A673 (cell line): ENCODE measurements around the gene C10orf62. TPM values are rescaled to one million over a fixed set of nuclear protein-coding genes. Genes with fewer than 3 reads are reported as not detected.

Source experiments
- BruUV-seq: library from RNA; stranded (reverse); fragments of 400-500 nt; replicated peaks from 2 replicates; lab custom pipeline; 2021; lab: Mats Ljungman, UMichigan
- CTCF ChIA-PET: fragments of 300-600 bp; sonication (Branson Sonifier 250); formaldehyde crosslinking; loops from one replicate; lab custom pipeline; 2022; ENCODE audit warnings: antibody characterized with exemption; lab: Charles Lee
- POLR2A ChIA-PET: fragments of 300-600 bp; sonication (Branson Sonifier 250); formaldehyde crosslinking; loops from one replicate; lab custom pipeline; 2022; ENCODE audit warnings: antibody characterized with exemption; ENCODE audit not compliant: low non-redundant PET; lab: Charles Lee
- DNase-seq: peaks from one replicate; pipeline ENCODE4 v3.0.0-alpha.2; 2015; ENCODE audit warnings: low spot score
- H3K27ac ChIP-seq: fragments of 200-600 bp; sonication (generic); 2 replicates; pipeline ENCODE4 v1.5.1; 2016; ENCODE audit warnings: mixed run types, low read depth, mild to moderate bottlenecking, mixed read lengths, antibody characterized with exemption, low read length; ENCODE audit not compliant: poor library complexity, severe bottlenecking
- H3K27me3 ChIP-seq: fragments of 200-600 bp; sonication (generic); replicated peaks from 2 replicates; pipeline ENCODE4 v1.6.1; 2017; ENCODE audit warnings: mixed run types, low read depth, mild to moderate bottlenecking, mixed read lengths, antibody characterized with exemption, low read length; ENCODE audit not compliant: insufficient read depth, poor library complexity
- H3K36me3 ChIP-seq: fragments of 200-600 bp; sonication (generic); 2 replicates; pipeline ENCODE4 v1.6.1; 2016; ENCODE audit warnings: mixed run types, mild to moderate bottlenecking, mixed read lengths, antibody characterized with exemption, low read length; ENCODE audit not compliant: insufficient read depth, poor library complexity, severe bottlenecking
- H3K4me1 ChIP-seq: fragments of 200-600 bp; sonication (generic); 2 replicates; pipeline ENCODE4 v1.6.1; 2017; ENCODE audit warnings: mixed run types, mild to moderate bottlenecking, mixed read lengths, antibody characterized with exemption, low read length; ENCODE audit not compliant: insufficient read depth, poor library complexity, severe bottlenecking
- H3K4me3 ChIP-seq: fragments of 200-600 bp; sonication (generic); 2 replicates; pipeline ENCODE4 v1.5.1; 2016; ENCODE audit warnings: low read depth, mixed run types, mild to moderate bottlenecking, mixed read lengths, low read length; ENCODE audit not compliant: poor library complexity, severe bottlenecking
- H3K9me3 ChIP-seq: fragments of 200-600 bp; sonication (generic); 2 replicates; pipeline ENCODE4 v1.6.1; 2016; ENCODE audit warnings: mixed run types, low read depth, mild to moderate bottlenecking, mixed read lengths, antibody characterized with exemption, low read length; ENCODE audit not compliant: poor library complexity, severe bottlenecking
- CTCF ChIP-seq: fragments of 300-800, 200-600 bp; sonication (generic); conservative IDR thresholded peaks from 2 replicates; pipeline ENCODE4 v1.5.1; 2017; ENCODE audit warnings: low read depth, mild to moderate bottlenecking, antibody characterized with exemption, low read length, moderate library complexity, mixed read lengths
- EZH2 ChIP-seq: fragments of 200-600 bp; sonication (generic); IDR thresholded peaks from 2 replicates; pipeline ENCODE4 v1.6.1; 2017; ENCODE audit warnings: borderline replicate concordance, low read depth, mild to moderate bottlenecking, mixed read lengths, antibody characterized with exemption, low read length; ENCODE audit not compliant: poor library complexity, severe bottlenecking
- intact Hi-C: fragments of 100-400 bp; cut with micrococcal nuclease; formaldehyde crosslinking; loops from one replicate; pipeline ENCODE4 v1.10.0; 2022; ENCODE audit not compliant: unreplicated experiment
- total RNA-seq: library from RNA; stranded (reverse); gene quantifications from 2 replicates; pipeline ENCODE4 v1.2.3, GENCODE V29; 2021

C10orf62 gene
- total RNA-seq, 1 experiment from 2014 or later = not detected

GRCh38 chr10:97567891-97568290 lies 21.6 kb upstream of the C10orf62 start:
- ChIA-PET CTCF (no interaction called here), POLR2A (no interaction called here)
- H3K9me3 ChIP-seq = no peaks in the 10 kb centered on the region
- intact Hi-C loops = no loop called here
- BruUV-seq = no TSS peak
- no peak for DNase-seq
- H3K36me3 ChIP-seq = no peaks in the 10 kb centered on the region
- no peak overlapping the region for H3K27ac ChIP-seq
- H3K4me3 ChIP-seq = no peak overlapping the region
- TF ChIP-seq EZH2 (no peak), CTCF (no peak)
- H3K27me3 ChIP-seq = no peaks in the 10 kb centered on the region
- H3K4me1 ChIP-seq = no peaks in the 10 kb centered on the region

- Histone ChIP-seq H3K9me3 (no peaks in the 10 kb centered on the region), H3K27ac (no peak overlapping the region), H3K4me1 (no peaks in the 10 kb centered on the region), H3K4me3 (no peak overlapping the region), H3K27me3 (no peaks in the 10 kb centered on the region), H3K36me3 (no peaks in the 10 kb centered on the region)
- intact Hi-C loops = loop anchor here (5.0 kb wide), 1 partner anchor 162 kb away; no protein-coding TSS in a partner anchor
- CTCF ChIA-PET = no interaction called here
- BruUV-seq = no TSS peak
- no peak for DNase-seq
- TF ChIP-seq CTCF (no peak), EZH2 (no peak)
- POLR2A ChIA-PET = no interaction called here
Observed at GRCh38 chr10:97570146-97570788, 19.3 kb upstream of the C10orf62 start.

- no TSS peak for BruUV-seq
- Histone ChIP-seq H3K27ac (no peak overlapping the region), H3K27me3 (no peaks in the 10 kb centered on the region), H3K4me3 (no peak overlapping the region), H3K9me3 (no peaks in the 10 kb centered on the region), H3K36me3 (no peaks in the 10 kb centered on the region), H3K4me1 (no peaks in the 10 kb centered on the region)
- TF ChIP-seq EZH2 (no peak), CTCF (no peak)
- intact Hi-C loops = loop anchor here (5.0 kb wide), 1 partner anchor 161 kb away; no protein-coding TSS in a partner anchor
- CTCF ChIA-PET = no interaction called here
- POLR2A ChIA-PET = no interaction called here
- DNase-seq = no peak
Observed at GRCh38 chr10:97570789-97571471, 18.6 kb upstream of the C10orf62 start.
